SK-N-SH (cell line): ENCODE data around the gene CD200R1. TPM values are rescaled to one million over a fixed set of nuclear protein-coding genes. Genes with fewer than 3 reads are reported as not detected.

Experiments used
- CTCF ChIA-PET: fragments of 300-600, 350-600 bp; formaldehyde crosslinking; extraction: SDS; loops from one replicate; lab custom pipeline; 2021; lab: Yijun Ruan, JAX
- POLR2A ChIA-PET: fragments of 350-600 bp; sonication (Branson Sonifier 250); formaldehyde crosslinking; extraction: SDS; loops from one replicate; lab custom pipeline; 2020; ENCODE audit warnings: antibody characterized with exemption, inconsistent platforms; lab: Yijun Ruan, JAX
- DNase-seq: peaks from one replicate; pipeline ENCODE4 v3.0.0; 2012
- H2AFZ ChIP-seq: fragments of 200-600 bp; sonication (generic); 2 replicates; pipeline ENCODE4 v1.8.1; 2016; ENCODE audit warnings: antibody characterized with exemption, mild to moderate bottlenecking, low read depth
- H3F3A ChIP-seq: fragments of 200-600 bp; sonication (generic); replicated peaks from 2 replicates; pipeline ENCODE3; 2016; ENCODE audit warnings: antibody characterized with exemption, mild to moderate bottlenecking; ENCODE audit not compliant: insufficient read depth
- H3K27ac ChIP-seq, 2 experiments: fragments of 200-500 bp in 1 of 2; fragments of 200-600 bp in 1 of 2; sonication (Bioruptor generic) in 1 of 2; sonication (generic), shearing (Covaris generic) in 1 of 2; 2 replicates each; pipeline versions ENCODE4 v1.5.1 to v1.6.1; 2014 to 2016; ENCODE audit warnings: low read depth in 2 of 2, inconsistent platforms in 1 of 2, low read length in 1 of 2, mild to moderate bottlenecking in 1 of 2, mixed read lengths in 1 of 2
- H3K27me3 ChIP-seq: fragments of 200-600 bp; sonication (generic), shearing (Covaris generic); 2 replicates; pipeline ENCODE4 v1.6.1; 2016; ENCODE audit warnings: mixed run types; ENCODE audit not compliant: insufficient read depth
- H3K36me3 ChIP-seq, 2 experiments: fragments of 200-500 bp in 1 of 2; fragments of 200-600 bp in 1 of 2; sonication (Bioruptor generic) in 1 of 2; sonication (generic) in 1 of 2; replicated peaks in 1 of 2; 2 replicates each; pipeline versions ENCODE3 to v1.5.1; 2014 to 2016; ENCODE audit warnings: low read length in 1 of 2, mild to moderate bottlenecking in 1 of 2; ENCODE audit not compliant: insufficient read depth in 2 of 2, control insufficient read depth in 1 of 2
- H3K4me1 ChIP-seq, 2 experiments: fragments of 200-500 bp in 1 of 2; fragments of 200-600 bp in 1 of 2; sonication (Bioruptor generic) in 1 of 2; sonication (generic), shearing (Covaris generic) in 1 of 2; 2 replicates each; pipeline versions ENCODE4 v1.5.1 to v1.6.1; 2014 to 2016; ENCODE audit warnings: low read depth in 1 of 2, low read length in 1 of 2, mixed run types in 1 of 2; ENCODE audit not compliant: insufficient read depth in 2 of 2, control insufficient read depth in 1 of 2
- H3K4me2 ChIP-seq: fragments of 200-600 bp; sonication (generic), shearing (Covaris generic); 2 replicates; pipeline ENCODE4 v1.6.1; 2017; ENCODE audit warnings: mixed run types
- H3K4me3 ChIP-seq, 2 experiments: fragments of 200-500 bp in 1 of 2; fragments of 200-600 bp in 1 of 2; sonication (Bioruptor generic) in 1 of 2; sonication (generic), shearing (Covaris generic) in 1 of 2; 2 replicates each; pipeline versions ENCODE4 v1.5.1 to v1.8.1; 2014 to 2016; ENCODE audit warnings: low read depth in 2 of 2, inconsistent platforms in 1 of 2, low read length in 1 of 2, mild to moderate bottlenecking in 1 of 2, mixed read lengths in 1 of 2, moderate library complexity in 1 of 2
- H3K79me2 ChIP-seq: fragments of 200-600 bp; sonication (generic); 2 replicates; pipeline ENCODE4 v1.8.1; 2017; ENCODE audit warnings: mild to moderate bottlenecking; ENCODE audit not compliant: insufficient read depth
- H3K9ac ChIP-seq: fragments of 200-600 bp; sonication (generic); 2 replicates; pipeline ENCODE4 v1.6.1; 2017; ENCODE audit warnings: mixed run types
- H3K9me2 ChIP-seq: fragments of 200-600 bp; sonication (generic); 2 replicates; pipeline ENCODE4 v1.6.1; 2017; ENCODE audit warnings: mixed run types
- H3K9me3 ChIP-seq: fragments of 200-600 bp; sonication (generic); 2 replicates; pipeline ENCODE4 v1.6.1; 2017; ENCODE audit warnings: mixed run types, mild to moderate bottlenecking, moderate library complexity
- H4K20me1 ChIP-seq: fragments of 200-600 bp; sonication (generic); 2 replicates; pipeline ENCODE4 v1.6.1; 2017; ENCODE audit warnings: mild to moderate bottlenecking, mixed run types; ENCODE audit not compliant: insufficient read depth
- CHD2 ChIP-seq: fragments of 150-350 bp; IDR thresholded peaks from 2 replicates; pipeline ENCODE4 v1.6.1; 2018; ENCODE audit warnings: low read length; ENCODE audit not compliant: partially characterized antibody
- FOXM1 ChIP-seq: IDR thresholded peaks from 2 replicates; pipeline ENCODE4 v1.4.0; 2012; ENCODE audit warnings: low read depth, mild to moderate bottlenecking
- IRF3 ChIP-seq: fragments of 150-350 bp; IDR thresholded peaks from 2 replicates; pipeline ENCODE4 v1.6.1; 2016; ENCODE audit warnings: mild to moderate bottlenecking, low read depth, low read length
- MEF2A ChIP-seq: IDR thresholded peaks from 2 replicates; pipeline ENCODE4 v1.4.0; 2012; ENCODE audit warnings: low read depth, borderline replicate concordance
- MXI1 ChIP-seq: IDR thresholded peaks from 2 replicates; pipeline ENCODE4 v1.6.1; 2012; ENCODE audit warnings: mild to moderate bottlenecking, low read depth, low read length, improper control_type of control experiment
- NFIC ChIP-seq: IDR thresholded peaks from 2 replicates; pipeline ENCODE4 v1.4.0; 2012; ENCODE audit warnings: borderline replicate concordance
- NRF1 ChIP-seq: IDR thresholded peaks from 2 replicates; pipeline ENCODE4 v1.6.1; 2012; ENCODE audit warnings: low read depth, mild to moderate bottlenecking, low read length
- PBX3 ChIP-seq: IDR thresholded peaks from 2 replicates; pipeline ENCODE4; 2012
- POLR2AphosphoS5 ChIP-seq: IDR thresholded peaks from 2 replicates; pipeline ENCODE4 v1.6.1; 2012; ENCODE audit warnings: low read depth, low read length
- RAD21 ChIP-seq: IDR thresholded peaks from 2 replicates; pipeline ENCODE4 v1.6.1; 2012; ENCODE audit warnings: mild to moderate bottlenecking, low read length
- REST ChIP-seq: IDR thresholded peaks from 2 replicates; pipeline ENCODE4 v1.6.1; 2012; ENCODE audit warnings: mild to moderate bottlenecking, low read depth, low read length, moderate library complexity
- RFX5 ChIP-seq: IDR thresholded peaks from 2 replicates; pipeline ENCODE4 v1.6.1; 2012; ENCODE audit warnings: mild to moderate bottlenecking, improper control_type of control experiment, low read length
- RXRA ChIP-seq: IDR thresholded peaks from 2 replicates; pipeline ENCODE4 v1.4.0; 2012; ENCODE audit warnings: low read depth, mild to moderate bottlenecking, borderline replicate concordance
- SIN3A ChIP-seq: IDR thresholded peaks from 2 replicates; pipeline ENCODE4 v1.6.1; 2012; ENCODE audit warnings: low read depth, mild to moderate bottlenecking, low read length, moderate library complexity, borderline replicate concordance
- SMC3 ChIP-seq: IDR thresholded peaks from 2 replicates; pipeline ENCODE4 v1.6.1; 2012; ENCODE audit warnings: low read depth, low read length, improper control_type of control experiment
- TCF12 ChIP-seq: IDR thresholded peaks from 2 replicates; pipeline ENCODE4 v1.4.0; 2012
- USF2 ChIP-seq: fragments of 150-350 bp; IDR thresholded peaks from 2 replicates; pipeline ENCODE4 v1.6.1; 2017; ENCODE audit warnings: antibody characterized with exemption, low read length, low read depth, borderline replicate concordance
- ZBTB33 ChIP-seq: IDR thresholded peaks from 2 replicates; pipeline ENCODE4 v1.4.0; 2012; ENCODE audit warnings: low read depth, borderline replicate concordance
- WGBS: methylation state at CpG from one replicate; pipeline ENCODE4 v1.1.6; 2017; ENCODE audit warnings: low lambda C conversion rate; 5-methylcytosine and 5-hydroxymethylcytosine counted together
- polyA plus RNA-seq, 3 experiments: library from polyadenylated mRNA; depleted of rRNA; stranded (reverse); fragments of >200 nt; gene quantifications; 2 replicates each; pipeline ENCODE4 v1.2.3, GENCODE V29; 2012

CD200R1 gene
- polyA plus RNA-seq, 1 of the 3 experiments (the other 2 are of a cell fraction): 0.02 TPM

- no peak overlapping the region for H2AFZ ChIP-seq
- no peaks in the 10 kb centered on the region; the same call in 1 of the 2 replicates for H3K27me3 ChIP-seq
- H3K9me2 ChIP-seq: no peaks in the 10 kb centered on the region
- no peaks in the 10 kb centered on the region for H3K9me3 ChIP-seq
- no peak overlapping the region for H3K4me3 ChIP-seq
- no peak overlapping the region for H3K9ac ChIP-seq
- no peaks in the 10 kb centered on the region for H3K4me1 ChIP-seq
- no peak overlapping the region for H3K27ac ChIP-seq
- DNase-seq: no peak
- no peaks in the 10 kb centered on the region for H3K36me3 ChIP-seq
- 92% methylated on average over 1 of the region's 1 CpG for WGBS
- H3F3A ChIP-seq: no peaks in the 10 kb centered on the region
- H3K4me2 ChIP-seq: no peak overlapping the region
- POLR2A ChIA-PET: no interaction called here
- no peaks in the 10 kb centered on the region for H4K20me1 ChIP-seq
- CTCF ChIA-PET: interaction anchor here (0.9 to 4.2 kb wide), 5 partner anchors 11 to 385 kb away, joined by 3 to 28 read pairs (median 3); no protein-coding TSS in a partner anchor
- no peaks in the 10 kb centered on the region for H3K79me2 ChIP-seq
- TF ChIP-seq SIN3A (no peak), SMC3 (no peak), POLR2AphosphoS5 (no peak), REST (no peak), TCF12 (no peak), NRF1 (no peak), MXI1 (no peak), RFX5 (no peak), MEF2A (no peak), USF2 (no peak), PBX3 (no peak), FOXM1 (no peak)
These were observed 7.5 kb downstream of the CD200R1 start for GRCh38 chr3:112967425-112967824.

GRCh38 chr3:112966633-112967032 is 8.3 kb downstream of the CD200R1 start:
- Histone ChIP-seq H3K9me3 (no peaks in the 10 kb centered on the region), H3K27ac (no peak overlapping the region), H3K9me2 (no peaks in the 10 kb centered on the region), H3K36me3 (no peaks in the 10 kb centered on the region), H3K79me2 (no peaks in the 10 kb centered on the region), H3K9ac (no peak overlapping the region), H3K4me1 (no peaks in the 10 kb centered on the region), H3K27me3 (no peaks in the 10 kb centered on the region; the same call in 1 of the 2 replicates), H4K20me1 (no peaks in the 10 kb centered on the region), H3F3A (no peaks in the 10 kb centered on the region), H3K4me2 (no peak overlapping the region), H3K4me3 (no peak overlapping the region), H2AFZ (no peak overlapping the region)
- ChIA-PET POLR2A (no interaction called here), CTCF (interaction anchor here (0.6 to 4.2 kb wide), 2 partner anchors 12 to 13 kb away, joined by 3 to 28 read pairs; no protein-coding TSS in a partner anchor)
- 60% methylated on average over 2 of the region's 2 CpGs for WGBS
- no peak for DNase-seq
- TF ChIP-seq RXRA (no peak), RAD21 (no peak), IRF3 (no peak), USF2 (no peak), MEF2A (no peak), ZBTB33 (no peak), NRF1 (no peak), SIN3A (no peak), CHD2 (no peak), MXI1 (no peak), NFIC (no peak)
